ENCODE measurements around the gene C16orf87.

Gene C16orf87

DNA sequence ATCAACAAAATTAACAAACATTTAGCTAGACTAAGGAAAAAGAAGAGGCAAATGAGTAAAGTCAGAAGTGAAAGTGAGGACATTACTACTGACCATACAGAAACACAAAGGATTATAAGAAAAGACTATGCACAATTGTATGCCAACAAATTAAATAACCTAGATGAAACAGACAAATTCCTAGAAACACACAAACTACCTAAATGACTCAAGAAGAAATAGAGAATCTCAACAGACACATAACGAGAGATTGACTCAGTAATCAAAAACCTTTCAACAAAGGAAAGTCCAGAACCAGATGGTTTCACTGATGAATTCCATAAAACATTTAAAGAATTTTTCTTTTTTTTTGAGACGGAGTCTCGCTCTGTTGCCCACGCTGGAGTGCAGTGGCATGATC lies 47.2 kb downstream of the C16orf87 start:
- CTCF ChIA-PET = no interaction called here
- POLR2A ChIA-PET (ENCODE audit: low non-redundant PET) = no interaction called here
- no peak for DNase-seq (ENCODE audit: low spot score)
- no peak overlapping the region for H3K27ac ChIP-seq
- TF ChIP-seq, protein P1, sequence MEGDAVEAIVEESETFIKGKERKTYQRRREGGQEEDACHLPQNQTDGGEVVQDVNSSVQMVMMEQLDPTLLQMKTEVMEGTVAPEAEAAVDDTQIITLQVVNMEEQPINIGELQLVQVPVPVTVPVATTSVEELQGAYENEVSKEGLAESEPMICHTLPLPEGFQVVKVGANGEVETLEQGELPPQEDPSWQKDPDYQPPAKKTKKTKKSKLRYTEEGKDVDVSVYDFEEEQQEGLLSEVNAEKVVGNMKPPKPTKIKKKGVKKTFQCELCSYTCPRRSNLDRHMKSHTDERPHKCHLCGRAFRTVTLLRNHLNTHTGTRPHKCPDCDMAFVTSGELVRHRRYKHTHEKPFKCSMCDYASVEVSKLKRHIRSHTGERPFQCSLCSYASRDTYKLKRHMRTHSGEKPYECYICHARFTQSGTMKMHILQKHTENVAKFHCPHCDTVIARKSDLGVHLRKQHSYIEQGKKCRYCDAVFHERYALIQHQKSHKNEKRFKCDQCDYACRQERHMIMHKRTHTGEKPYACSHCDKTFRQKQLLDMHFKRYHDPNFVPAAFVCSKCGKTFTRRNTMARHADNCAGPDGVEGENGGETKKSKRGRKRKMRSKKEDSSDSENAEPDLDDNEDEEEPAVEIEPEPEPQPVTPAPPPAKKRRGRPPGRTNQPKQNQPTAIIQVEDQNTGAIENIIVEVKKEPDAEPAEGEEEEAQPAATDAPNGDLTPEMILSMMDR (conservative IDR thresholded peaks at IDR 0.05; ENCODE audit: low read depth) = no peak

DNA sequence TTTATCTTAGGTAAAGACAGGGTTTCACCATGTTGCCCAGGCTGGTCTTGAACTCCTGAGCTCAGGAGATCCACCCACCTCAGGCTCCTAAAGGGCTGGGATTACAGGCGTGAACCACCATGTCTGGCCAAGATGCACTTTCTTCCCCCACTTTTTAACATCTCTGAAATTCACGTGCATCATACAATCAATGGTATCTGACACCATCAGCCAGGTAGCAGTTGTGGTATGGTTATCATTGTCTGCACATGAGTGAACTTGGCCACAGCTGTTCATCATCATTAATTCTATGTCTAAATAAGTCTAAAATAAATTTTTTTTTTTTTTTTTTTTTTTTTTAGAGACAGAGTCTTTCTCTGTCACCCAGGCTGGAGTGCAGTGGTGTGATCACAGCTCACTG lies 48.7 kb downstream of the C16orf87 start:
- ChIA-PET CTCF (interaction anchor here (0.6 kb wide), 1 partner anchor 64 kb away, joined by 4 read pairs; no protein-coding TSS in a partner anchor), POLR2A (ENCODE audit: low non-redundant PET) (no interaction called here)
- TF ChIP-seq, protein P1 (conservative IDR thresholded peaks at IDR 0.05; ENCODE audit: low read depth) = no peak
- no peak overlapping the region for H3K27ac ChIP-seq
- no peak for DNase-seq (ENCODE audit: low spot score)

DNA sequence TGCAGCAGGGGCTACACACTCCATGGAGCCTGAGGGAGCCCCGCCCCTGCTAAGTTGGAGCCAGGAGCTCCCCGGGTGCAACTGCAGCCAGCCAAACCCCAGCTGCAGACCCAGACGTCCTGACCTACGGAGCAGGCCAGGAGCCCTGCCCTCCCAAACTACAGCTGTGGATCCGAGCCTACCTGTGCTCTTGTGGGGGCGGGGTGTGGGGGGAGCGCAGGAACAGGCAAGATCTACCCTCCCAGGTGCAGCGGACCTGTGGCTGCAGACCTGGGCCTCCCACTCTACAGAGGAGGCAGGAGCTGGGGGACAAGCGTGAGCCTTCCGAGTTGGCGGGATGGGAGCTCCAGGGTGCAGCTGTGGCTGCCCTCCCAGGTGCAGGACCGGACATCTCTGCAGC lies 53.2 kb downstream of the C16orf87 start:
- DNase-seq (ENCODE audit: low spot score) = no peak
- POLR2A ChIA-PET (ENCODE audit: low non-redundant PET) = no interaction called here
- no peak overlapping the region for H3K27ac ChIP-seq
- CTCF ChIA-PET = no interaction called here
- TF ChIP-seq, protein P1 (conservative IDR thresholded peaks at IDR 0.05; ENCODE audit: low read depth) = no peak

DNA sequence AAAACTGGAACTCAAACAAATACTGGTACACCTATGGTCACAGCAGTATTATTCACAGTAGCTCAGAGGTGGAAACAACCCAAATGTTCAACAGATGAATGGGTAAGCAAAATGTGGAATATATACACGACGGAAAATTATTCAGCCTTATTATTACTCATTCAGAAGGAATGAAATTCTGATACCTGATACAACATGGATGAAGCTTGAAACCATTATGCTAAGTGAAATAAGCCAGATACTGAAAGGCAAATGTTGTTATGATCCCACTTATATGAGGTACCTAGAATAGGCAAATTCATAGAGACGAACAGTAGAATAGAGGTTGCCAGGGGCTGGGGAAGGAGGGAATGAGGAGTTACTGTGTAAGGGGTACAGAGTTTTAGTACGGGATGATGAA lies 55.8 kb downstream of the C16orf87 start:
- TF ChIP-seq, protein P1 (conservative IDR thresholded peaks at IDR 0.05; ENCODE audit: low read depth) = no peak
- ChIA-PET CTCF (interaction anchor here (0.6 kb wide), 1 partner anchor 87 kb away, joined by 3 read pairs; no protein-coding TSS in a partner anchor), POLR2A (ENCODE audit: low non-redundant PET) (interaction anchor here (0.7 kb wide), 1 partner anchor 108 kb away, joined by 4 read pairs; no protein-coding TSS in a partner anchor)
- H3K27ac ChIP-seq = no peak overlapping the region
- DNase-seq (ENCODE audit: low spot score) = no peak

DNA sequence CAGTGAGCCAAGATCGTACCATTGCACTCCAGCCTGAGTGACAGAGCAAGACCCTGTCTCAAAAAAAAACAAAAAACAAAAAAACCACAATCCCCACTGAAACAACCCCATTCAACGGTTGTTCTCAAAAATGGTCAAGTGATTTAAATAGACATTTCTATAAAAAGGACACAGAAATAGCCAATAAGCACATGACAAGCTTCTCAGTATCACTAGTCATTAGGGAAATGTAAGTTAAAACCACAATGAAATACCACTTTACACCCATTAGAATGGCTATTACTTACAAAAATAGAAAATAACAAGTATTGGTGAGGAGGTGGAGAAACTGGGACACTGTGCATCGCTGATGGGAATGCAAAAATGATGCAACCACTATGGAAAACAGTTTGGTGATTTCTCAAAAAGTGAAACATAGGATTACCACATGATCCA lies 56.2 kb downstream of the C16orf87 start:
- ChIA-PET CTCF (interaction anchor here (0.6 kb wide), 1 partner anchor 87 kb away, joined by 3 read pairs; no protein-coding TSS in a partner anchor), POLR2A (ENCODE audit: low non-redundant PET) (no interaction called here)
- H3K27ac ChIP-seq = no peak overlapping the region
- TF ChIP-seq, protein P1 (conservative IDR thresholded peaks at IDR 0.05; ENCODE audit: low read depth) = no peak
- DNase-seq (ENCODE audit: low spot score) = no peak

DNA sequence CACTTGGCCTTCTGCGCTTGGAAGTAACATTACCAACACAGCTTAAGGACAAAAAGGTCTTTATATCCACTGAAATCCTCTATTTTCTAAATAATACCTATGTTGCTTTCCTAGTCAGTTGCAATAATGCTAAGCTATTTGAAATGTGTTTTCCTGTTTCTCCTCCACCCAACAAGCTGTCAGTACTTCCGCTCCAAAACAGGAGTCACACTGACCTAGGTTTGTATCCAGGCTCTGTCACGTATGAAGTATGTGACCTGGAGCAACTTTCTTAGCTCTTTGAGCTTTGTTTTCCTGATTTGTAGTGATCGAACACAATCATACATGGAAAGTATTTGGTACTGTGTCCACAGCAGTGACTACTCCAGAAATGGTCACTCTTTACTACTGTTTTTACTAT lies 58.5 kb downstream of the C16orf87 start:
- CTCF ChIA-PET = interaction anchor here (0.6 kb wide), 1 partner anchor 66 kb away, joined by 3 read pairs; no protein-coding TSS in a partner anchor
- no peak for DNase-seq (ENCODE audit: low spot score)
- TF ChIP-seq, protein P1 (conservative IDR thresholded peaks at IDR 0.05; ENCODE audit: low read depth) = no peak
- H3K27ac ChIP-seq = no peak overlapping the region
- POLR2A ChIA-PET (ENCODE audit: low non-redundant PET) = no interaction called here

All from RWPE1 (cell line).